Measurements from ENCODE around the gene GPR153.

DNA sequence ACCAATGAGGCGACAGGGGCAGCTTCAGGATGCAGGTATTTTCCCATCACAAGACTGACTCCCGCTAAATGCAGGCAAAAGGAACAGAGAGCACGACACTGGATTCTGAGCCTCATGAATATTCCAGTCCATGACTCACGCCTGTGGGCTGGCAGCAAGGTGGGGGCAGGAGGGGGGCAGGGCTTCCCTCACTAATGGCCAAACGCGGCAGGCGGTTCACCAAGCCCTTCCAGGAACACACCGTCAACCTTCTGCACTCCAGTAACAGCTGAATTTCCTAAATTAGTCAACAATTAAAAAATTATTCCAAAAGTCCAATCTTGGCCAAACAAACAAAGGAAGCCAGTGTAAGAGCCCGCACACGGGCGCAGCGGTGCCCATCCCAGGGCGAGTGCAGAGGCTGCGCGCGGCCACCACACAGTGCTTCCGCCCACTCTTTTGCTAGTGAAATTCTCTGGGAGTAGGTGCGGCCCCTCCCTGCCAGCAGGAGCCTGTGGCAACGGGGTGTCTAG lies 12.5 kb upstream of the GPR153 start:
- TF ChIP-seq, protein P1, sequence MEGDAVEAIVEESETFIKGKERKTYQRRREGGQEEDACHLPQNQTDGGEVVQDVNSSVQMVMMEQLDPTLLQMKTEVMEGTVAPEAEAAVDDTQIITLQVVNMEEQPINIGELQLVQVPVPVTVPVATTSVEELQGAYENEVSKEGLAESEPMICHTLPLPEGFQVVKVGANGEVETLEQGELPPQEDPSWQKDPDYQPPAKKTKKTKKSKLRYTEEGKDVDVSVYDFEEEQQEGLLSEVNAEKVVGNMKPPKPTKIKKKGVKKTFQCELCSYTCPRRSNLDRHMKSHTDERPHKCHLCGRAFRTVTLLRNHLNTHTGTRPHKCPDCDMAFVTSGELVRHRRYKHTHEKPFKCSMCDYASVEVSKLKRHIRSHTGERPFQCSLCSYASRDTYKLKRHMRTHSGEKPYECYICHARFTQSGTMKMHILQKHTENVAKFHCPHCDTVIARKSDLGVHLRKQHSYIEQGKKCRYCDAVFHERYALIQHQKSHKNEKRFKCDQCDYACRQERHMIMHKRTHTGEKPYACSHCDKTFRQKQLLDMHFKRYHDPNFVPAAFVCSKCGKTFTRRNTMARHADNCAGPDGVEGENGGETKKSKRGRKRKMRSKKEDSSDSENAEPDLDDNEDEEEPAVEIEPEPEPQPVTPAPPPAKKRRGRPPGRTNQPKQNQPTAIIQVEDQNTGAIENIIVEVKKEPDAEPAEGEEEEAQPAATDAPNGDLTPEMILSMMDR (IDR thresholded peaks at IDR 0.05; ENCODE audit: low read depth, low read length, missing input control): no peak
- TF ChIP-seq GABPA (IDR thresholded peaks at IDR 0.05 in 1 of 2, conservative IDR thresholded peaks at IDR 0.05 in 1 of 2) (no peak), RAD21 (IDR thresholded peaks at IDR 0.05) (no peak), TAF1 (conservative IDR thresholded peaks at IDR 0.05) (no peak), REST (IDR thresholded peaks at IDR 0.05) (no peak), JUND (IDR thresholded peaks at IDR 0.05) (no peak), SP1 (IDR thresholded peaks at IDR 0.05) (no peak)

Data from liver (tissue), 3 donors.